ENCODE measurements around the gene RASSF5. TPM values are rescaled to one million over a fixed set of nuclear protein-coding genes. Genes with fewer than 3 reads are reported as not detected.

Gene RASSF5
- total and polyA plus RNA-seq, 10 of the 15 experiments (the other 5 are each of a cell fraction or from before 2014, with no cell fraction given): 14.0 to 89.6 (median 68.9) TPM

DNA sequence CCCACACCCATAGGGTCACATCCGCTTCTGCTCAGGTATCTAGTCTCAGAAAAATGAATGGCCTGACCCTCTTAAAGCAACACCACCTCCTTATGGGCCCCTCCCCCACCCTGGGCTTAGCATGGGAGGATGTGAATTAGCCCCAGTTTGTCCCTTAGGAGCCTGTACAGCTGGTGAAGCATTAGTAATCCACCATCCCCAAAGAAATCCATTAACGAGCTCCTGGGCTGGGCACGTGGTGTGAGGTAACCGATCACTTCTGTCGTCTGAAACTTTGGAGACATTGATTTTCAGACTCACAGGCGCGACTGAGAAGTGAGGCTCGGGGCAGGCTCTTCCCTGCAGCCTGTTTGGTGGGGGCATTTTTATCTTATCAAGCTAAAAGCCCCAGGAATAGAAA lies 10.5 kb downstream of the RASSF5 start:
- no peaks in the 10 kb centered on the region for H4K20me1 ChIP-seq (ENCODE audit: control insufficient read depth, insufficient read depth)
- TF ChIP-seq TAF1 (IDR thresholded peaks at IDR 0.05; ENCODE audit: borderline replicate concordance, low read depth, low read length): no peak
- TF ChIP-seq YBX1 (IDR thresholded peaks at IDR 0.05): no peak
- no peak for TF ChIP-seq STAT3 (IDR thresholded peaks at IDR 0.05; ENCODE audit: low read depth, low read length)
- intact Hi-C loops (cut with micrococcal nuclease; ENCODE audit: unreplicated experiment) (no loop called here), in situ Hi-C loops (cut with MboI) (no loop called here)
- ChIA-PET POLR2A (interaction anchor here (2.4 kb wide), 1 partner anchor 21 kb away, joined by 8 read pairs; no protein-coding TSS in a partner anchor), CTCF (interaction anchor here (0.9 to 4.3 kb wide), 6 partner anchors 12 to 146 kb away, joined by 3 to 23 read pairs (median 3); partner anchors contain the start of gene RASSF5), SMC1A (ENCODE audit: uncharacterized antibody, unreplicated experiment) (interaction anchor here (1.4 to 2.8 kb wide), 3 partner anchors 21 to 66 kb away, joined by 3 to 15 read pairs (median 4); no protein-coding TSS in a partner anchor), RAD21 (ENCODE audit: unreplicated experiment) (interaction anchor here (1.0 to 1.7 kb wide), 2 partner anchors 20 to 27 kb away, joined by 5 to 9 read pairs; no protein-coding TSS in a partner anchor)
- no peaks in the 10 kb centered on the region for H3K9me3 ChIP-seq (replicated peaks; ENCODE audit: control insufficient read depth, insufficient read depth, low read length)
- H3K27me3 ChIP-seq (replicated peaks in 1 of 2; ENCODE audit: control insufficient read depth in 2 of 2, insufficient read depth in 2 of 2, low read length in 1 of 2): no peaks in the 10 kb centered on the region
- no peak for DNase-seq (ENCODE audit: low read depth, low spot score)
- no peak overlapping the region for H3K4me2 ChIP-seq (ENCODE audit: control insufficient read depth, insufficient read depth)
- H3K27ac ChIP-seq (ENCODE audit: control insufficient read depth, insufficient read depth): no peak overlapping the region
- no peaks in the 10 kb centered on the region for H3K79me2 ChIP-seq (ENCODE audit: control insufficient read depth, insufficient read depth, low read length)
- FAIRE-seq: no peak
- peaks cover 7% of the 10 kb centered on the region; the same call in 1 of the 2 replicates for H3K4me1 ChIP-seq (ENCODE audit: control insufficient read depth, insufficient read depth, low read length)
- no peak for ATAC-seq
- no TSS peak for BruUV-seq (replicated peaks)
- H3K36me3 ChIP-seq (ENCODE audit: control insufficient read depth in 2 of 2, insufficient read depth in 2 of 2, low read length in 1 of 2): no peaks in the 10 kb centered on the region; a peak in 1 of 4 replicates
- no peak overlapping the region for H3K9ac ChIP-seq (ENCODE audit: control insufficient read depth, insufficient read depth, low read length)
- WGBS (ENCODE audit: insufficient coverage, insufficient replicate concordance, low lambda C conversion rate, missing lambda C conversion rate): 79% methylated on average over 8 of the region's 8 CpGs
- no peak overlapping the region for H3K4me3 ChIP-seq
- no peak overlapping the region for H2AFZ ChIP-seq (ENCODE audit: control insufficient read depth, low read depth, low read length)

DNA sequence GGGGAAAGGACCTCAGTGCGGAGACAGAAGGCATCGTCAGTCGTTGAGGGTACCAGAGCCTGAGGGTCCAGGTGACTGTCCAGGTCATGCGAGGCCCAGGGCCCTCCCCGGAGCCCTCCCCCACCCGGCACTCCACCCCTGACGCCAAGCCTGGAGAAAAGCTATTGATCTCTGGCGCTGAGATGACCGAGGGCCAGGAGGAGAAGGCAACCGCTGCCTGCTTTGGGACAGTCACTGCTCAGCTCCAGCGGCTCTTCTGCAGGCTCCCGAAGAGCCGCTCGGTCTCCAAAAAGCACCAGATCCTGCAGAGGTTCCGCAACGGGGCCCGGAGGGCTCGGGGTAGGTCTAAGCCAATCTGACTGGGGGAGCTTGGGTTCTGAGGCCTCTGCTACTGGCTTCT lies 10.9 kb downstream of the RASSF5 start:
- Histone ChIP-seq H3K9me3 (replicated peaks; ENCODE audit: control insufficient read depth, insufficient read depth, low read length) (no peaks in the 10 kb centered on the region), H3K27ac (ENCODE audit: control insufficient read depth, insufficient read depth) (no peak overlapping the region), H3K9ac (ENCODE audit: control insufficient read depth, insufficient read depth, low read length) (no peak overlapping the region), H2AFZ (ENCODE audit: control insufficient read depth, low read depth, low read length) (no peak overlapping the region), H3K4me1 (ENCODE audit: control insufficient read depth, insufficient read depth, low read length) (peaks cover 7% of the 10 kb centered on the region; the same call in 1 of the 2 replicates), H3K36me3 (ENCODE audit: control insufficient read depth in 2 of 2, insufficient read depth in 2 of 2, low read length in 1 of 2) (no peaks in the 10 kb centered on the region; a peak in 1 of 4 replicates), H3K4me3 (no peak overlapping the region), H3K79me2 (ENCODE audit: control insufficient read depth, insufficient read depth, low read length) (no peaks in the 10 kb centered on the region), H3K4me2 (ENCODE audit: control insufficient read depth, insufficient read depth) (no peak overlapping the region), H4K20me1 (ENCODE audit: control insufficient read depth, insufficient read depth) (no peaks in the 10 kb centered on the region), H3K27me3 (replicated peaks in 1 of 2; ENCODE audit: control insufficient read depth in 2 of 2, insufficient read depth in 2 of 2, low read length in 1 of 2) (no peaks in the 10 kb centered on the region)
- no peak for ATAC-seq
- CTCF ChIA-PET: interaction anchor here (0.9 to 4.3 kb wide), 6 partner anchors 12 to 146 kb away, joined by 3 to 23 read pairs (median 3); partner anchors contain the start of gene RASSF5
- RAD21 ChIA-PET (ENCODE audit: unreplicated experiment): interaction anchor here (1.0 to 1.7 kb wide), 2 partner anchors 20 to 26 kb away, joined by 5 to 9 read pairs; no protein-coding TSS in a partner anchor
- POLR2A ChIA-PET: interaction anchor here (2.4 kb wide), 1 partner anchor 21 kb away, joined by 8 read pairs; no protein-coding TSS in a partner anchor
- intact Hi-C loops (cut with micrococcal nuclease; ENCODE audit: unreplicated experiment) (no loop called here), in situ Hi-C loops (cut with MboI) (no loop called here)
- DNase-seq (ENCODE audit: low read depth, low spot score): no peak
- TF ChIP-seq FOS (IDR thresholded peaks at IDR 0.05; ENCODE audit: borderline replicate concordance, extremely low read depth, insufficient read length) (no peak), ZBED1 (IDR thresholded peaks at IDR 0.05; ENCODE audit: borderline replicate concordance) (no peak), EP300 (IDR thresholded peaks at IDR 0.05; ENCODE audit: borderline replicate concordance in 1 of 2, control insufficient read depth in 1 of 2, low read depth in 2 of 2, low read length in 2 of 2) (no peak), IRF4 (IDR thresholded peaks at IDR 0.05; ENCODE audit: low read depth, low read length) (no peak), BCL11A (IDR thresholded peaks at IDR 0.05; ENCODE audit: low read depth, low read length) (no peak), BMI1 (IDR thresholded peaks at IDR 0.05; ENCODE audit: borderline replicate concordance) (no peak), LARP7 (IDR thresholded peaks at IDR 0.05) (no peak), PAX8 (IDR thresholded peaks at IDR 0.05) (no peak), E2F4 (IDR thresholded peaks at IDR 0.05; ENCODE audit: low read depth, low read length) (no peak), EED (IDR thresholded peaks at IDR 0.05; ENCODE audit: low read depth) (no peak), SREBF1 (IDR thresholded peaks at IDR 0.05; ENCODE audit: low read length) (no peak), RBBP5 (conservative IDR thresholded peaks at IDR 0.05) (no peak), NRF1 (conservative IDR thresholded peaks at IDR 0.05; ENCODE audit: low read depth, low read length) (no peak), ZNF207 (IDR thresholded peaks at IDR 0.05; ENCODE audit: borderline replicate concordance) (no peak), GABPA (IDR thresholded peaks at IDR 0.05; ENCODE audit: low read depth) (no peak), CHD4 (IDR thresholded peaks at IDR 0.05) (no peak)
- 79% methylated on average over 18 of the region's 18 CpGs for WGBS (ENCODE audit: insufficient coverage, insufficient replicate concordance, low lambda C conversion rate, missing lambda C conversion rate)
- BruUV-seq (replicated peaks): no TSS peak
- SMC1A ChIA-PET (ENCODE audit: uncharacterized antibody, unreplicated experiment): interaction anchor here (1.4 kb wide), 1 partner anchor 61 kb away, joined by 3 read pairs; no protein-coding TSS in a partner anchor
- no peak for FAIRE-seq
